Body of pancreas (tissue), 4 donors: ENCODE measurements around the gene NIPSNAP3A. TPM values are rescaled to one million over a fixed set of nuclear protein-coding genes. Genes with fewer than 3 reads are reported as not detected.
A peak's percentile ranks its signal among the peaks of the same experiment; 100 is the strongest.
"Not testable (repeated sequence)": the region's sequence is repeated elsewhere in the genome, so short reads cannot be mapped to it uniquely, and the experiment has no call there.

Experiments used
- ATAC-seq: fragments of 150-250 bp; one replicate; pipeline ENCODE4 v1.9.1; 2016
- DNase-seq, 4 donors: peaks; one replicate each; pipeline ENCODE4 v3.0.0-alpha.2; 2019
- H3K27ac ChIP-seq, 4 donors: fragments of 200-600 bp; sonication (generic); 1 replicate in 3 of 4; 2 replicates in 1 of 4; pipeline versions ENCODE4 v1.5.1 to v1.6.1; 2016 to 2019; ENCODE audit warnings: mild to moderate bottlenecking in 1 of 4, mixed read lengths in 1 of 4, moderate library complexity in 1 of 4
- H3K27me3 ChIP-seq, 2 donors: fragments of 200-600 bp; sonication (generic); one replicate each; pipeline ENCODE4 v1.6.0; 2016; ENCODE audit warnings: mild to moderate bottlenecking in 1 of 2
- H3K36me3 ChIP-seq, 2 donors: fragments of 200-600 bp; sonication (generic); replicated peaks in 1 of 2; 2 replicates each; pipeline ENCODE4 v1.5.1; 2016; ENCODE audit warnings: low read depth in 2 of 2; ENCODE audit not compliant: insufficient read depth in 1 of 2
- H3K4me1 ChIP-seq: fragments of 200-600 bp; sonication (generic); one replicate; pipeline ENCODE4 v1.6.0; 2016
- H3K4me3 ChIP-seq, 2 donors: fragments of 200-600 bp; sonication (generic); 1 replicate in 1 of 2; 2 replicates in 1 of 2; pipeline ENCODE4 v1.5.1; 2016 to 2019
- H3K9me3 ChIP-seq, 3 donors: fragments of 200-600 bp; sonication (generic); 1 replicate in 2 of 3; 2 replicates in 1 of 3; pipeline ENCODE4 v1.5.1; 2016
- POLR2A ChIP-seq, 3 donors: fragments of 450-650 bp; IDR thresholded peaks; one replicate each; pipeline ENCODE4 v1.6.1; 2016; ENCODE audit warnings: antibody characterized with exemption in 3 of 3, mild to moderate bottlenecking in 2 of 3
- WGBS, 2 donors: methylation state at CpG; one replicate each; pipeline ENCODE4 v1.1.5; 2017; 5-methylcytosine and 5-hydroxymethylcytosine counted together
- intact Hi-C: fragments of 100-400 bp; cut with DNase I; formaldehyde crosslinking; loops from one replicate; pipeline ENCODE4 v1.15.1; 2023
- total RNA-seq, 2 donors: library from RNA; depleted of rRNA; stranded (reverse); fragments of >200 nt; gene quantifications; one replicate each; pipeline ENCODE4 v1.1.0, GENCODE V29; 2016
- TF ChIP-seq, protein P1 (sequence below), 7 experiments: fragments of 450-650 bp in 4 of 7; fragments of 200-600 bp in 3 of 7; sonication (generic) in 3 of 7; IDR thresholded peaks; one replicate each; pipeline ENCODE4 v1.5.1; 2016 to 2019; ENCODE audit warnings: antibody characterized with exemption in 7 of 7

NIPSNAP3A gene
- total RNA-seq, 2 donors from 2014 or later = 12.5 to 15.2 TPM

DNA sequence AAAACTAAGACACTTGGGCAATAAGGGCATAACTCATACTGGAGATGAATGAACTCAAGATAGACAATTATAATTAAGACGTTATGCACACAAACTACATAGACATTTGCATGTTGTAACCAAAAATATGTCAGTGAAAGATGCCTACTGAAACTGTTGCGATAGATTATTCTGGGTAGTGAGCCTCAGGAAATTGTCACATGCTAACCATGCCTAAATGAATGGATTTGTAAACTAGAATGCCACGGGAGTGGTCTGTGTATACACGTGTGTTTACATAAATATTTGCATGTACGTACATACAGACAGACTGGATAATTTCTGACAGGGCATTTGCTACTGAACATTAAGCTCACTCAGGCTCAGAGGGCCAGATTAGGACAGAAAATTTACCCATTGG, 17.7 kb downstream of the NIPSNAP3A start:
- ATAC-seq = no peak
- intact Hi-C loops = no loop called here
- Histone ChIP-seq H3K36me3 (no peaks in the 10 kb centered on the region), H3K27me3 (no peaks in the 10 kb centered on the region), H3K4me1 (peaks cover 11% of the 10 kb centered on the region), H3K9me3 (no peaks in the 10 kb centered on the region), H3K27ac (no peak overlapping the region), H3K4me3 (no peak overlapping the region)
- no peak for TF ChIP-seq POLR2A (IDR thresholded peaks at IDR 0.05)
- TF ChIP-seq, protein P1, sequence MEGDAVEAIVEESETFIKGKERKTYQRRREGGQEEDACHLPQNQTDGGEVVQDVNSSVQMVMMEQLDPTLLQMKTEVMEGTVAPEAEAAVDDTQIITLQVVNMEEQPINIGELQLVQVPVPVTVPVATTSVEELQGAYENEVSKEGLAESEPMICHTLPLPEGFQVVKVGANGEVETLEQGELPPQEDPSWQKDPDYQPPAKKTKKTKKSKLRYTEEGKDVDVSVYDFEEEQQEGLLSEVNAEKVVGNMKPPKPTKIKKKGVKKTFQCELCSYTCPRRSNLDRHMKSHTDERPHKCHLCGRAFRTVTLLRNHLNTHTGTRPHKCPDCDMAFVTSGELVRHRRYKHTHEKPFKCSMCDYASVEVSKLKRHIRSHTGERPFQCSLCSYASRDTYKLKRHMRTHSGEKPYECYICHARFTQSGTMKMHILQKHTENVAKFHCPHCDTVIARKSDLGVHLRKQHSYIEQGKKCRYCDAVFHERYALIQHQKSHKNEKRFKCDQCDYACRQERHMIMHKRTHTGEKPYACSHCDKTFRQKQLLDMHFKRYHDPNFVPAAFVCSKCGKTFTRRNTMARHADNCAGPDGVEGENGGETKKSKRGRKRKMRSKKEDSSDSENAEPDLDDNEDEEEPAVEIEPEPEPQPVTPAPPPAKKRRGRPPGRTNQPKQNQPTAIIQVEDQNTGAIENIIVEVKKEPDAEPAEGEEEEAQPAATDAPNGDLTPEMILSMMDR (IDR thresholded peaks at IDR 0.05) = no peak
- WGBS, 2 donors = 27 to 48% methylated on average over 5 of the region's 5 CpGs
- DNase-seq = no peak

DNA sequence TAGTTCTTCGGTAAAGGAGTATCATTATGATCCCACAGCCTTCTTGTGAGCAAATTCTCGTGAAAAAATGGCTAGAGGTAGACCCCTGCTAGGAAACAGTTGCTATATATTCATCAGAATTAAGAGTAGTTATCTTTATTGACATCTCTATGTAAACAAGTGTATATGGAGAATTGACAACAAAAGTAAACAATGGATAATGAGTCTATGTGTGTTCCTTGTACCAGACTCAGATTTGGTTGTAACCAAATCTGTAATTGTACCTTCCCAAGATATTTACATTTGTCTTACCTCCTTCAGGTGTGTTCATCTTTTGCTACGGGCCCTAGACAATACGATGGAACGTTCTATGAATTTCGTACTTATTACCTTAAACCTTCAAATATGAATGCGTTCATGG, 18.5 kb downstream of the NIPSNAP3A start:
- intact Hi-C loops = no loop called here
- Histone ChIP-seq H3K9me3 (no peaks in the 10 kb centered on the region), H3K4me1 (peaks cover 11% of the 10 kb centered on the region), H3K27ac (no peak overlapping the region), H3K27me3 (no peaks in the 10 kb centered on the region), H3K36me3 (no peaks in the 10 kb centered on the region), H3K4me3 (no peak overlapping the region)
- WGBS, 2 donors = 86 to 89% methylated on average over 7 of the region's 7 CpGs
- TF ChIP-seq, protein P1 (IDR thresholded peaks at IDR 0.05) = no peak
- no peak for TF ChIP-seq POLR2A (IDR thresholded peaks at IDR 0.05)
- no peak for ATAC-seq
- DNase-seq = no peak

DNA sequence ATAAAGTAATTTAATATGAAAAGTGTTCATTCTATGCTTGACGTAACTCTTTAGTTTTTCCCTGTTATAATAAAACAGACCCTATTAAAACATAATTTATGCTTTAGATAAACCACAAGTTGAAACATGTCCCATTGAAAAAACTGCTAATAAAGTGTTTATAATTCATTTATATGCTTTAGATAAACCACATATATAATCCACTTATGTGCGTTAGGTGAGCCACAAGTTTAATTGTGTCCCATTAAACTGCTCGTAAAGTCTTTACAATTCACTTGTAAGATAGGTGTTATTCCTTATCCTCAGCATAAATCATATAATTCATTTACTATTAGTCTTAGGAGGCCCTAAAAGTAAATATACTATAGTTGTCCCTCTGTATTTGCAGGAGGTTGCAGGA, 20.0 kb downstream of the NIPSNAP3A start:
- intact Hi-C loops = no loop called here
- peaks cover 11% of the 10 kb centered on the region for H3K4me1 ChIP-seq
- no peaks in the 10 kb centered on the region for H3K9me3 ChIP-seq
- ATAC-seq = no peak
- DNase-seq = no peak
- 95 to 100% methylated on average over 3 of the region's 3 CpGs for WGBS, 2 donors
- no peaks in the 10 kb centered on the region for H3K27me3 ChIP-seq
- no peaks in the 10 kb centered on the region for H3K36me3 ChIP-seq
- TF ChIP-seq, protein P1 (IDR thresholded peaks at IDR 0.05) = no peak
- TF ChIP-seq POLR2A (IDR thresholded peaks at IDR 0.05) = no peak
- no peak overlapping the region for H3K27ac ChIP-seq
- H3K4me3 ChIP-seq = no peak overlapping the region

DNA sequence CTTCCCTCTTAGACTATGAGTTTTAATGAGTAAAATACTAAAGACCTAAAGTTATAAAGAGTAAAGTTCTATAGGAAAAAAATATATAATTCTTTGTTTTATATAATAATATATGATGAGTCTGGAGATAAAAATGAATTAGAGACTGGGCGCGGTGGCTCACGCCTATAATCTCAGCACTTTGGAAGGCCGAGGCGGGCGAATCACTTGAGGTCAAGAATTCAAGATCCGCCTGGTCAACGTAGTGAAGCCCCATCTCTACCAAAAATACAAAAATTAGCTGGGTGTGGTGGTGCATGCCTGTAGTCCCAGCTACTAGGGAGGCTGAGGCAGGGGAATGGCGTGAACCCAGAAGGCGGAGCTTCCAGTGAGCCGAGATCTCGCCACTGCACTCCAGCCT, 21.5 kb downstream of the NIPSNAP3A start:
- DNase-seq, H3K27ac ChIP-seq, H3K4me3 ChIP-seq, H3K36me3 ChIP-seq, ATAC-seq, H3K27me3 ChIP-seq, intact Hi-C loops, H3K9me3 ChIP-seq: not testable (repeated sequence)
- 96 to 97% methylated on average over 12 of the region's 12 CpGs for WGBS, 2 donors
- peaks cover 11% of the 10 kb centered on the region for H3K4me1 ChIP-seq

DNA sequence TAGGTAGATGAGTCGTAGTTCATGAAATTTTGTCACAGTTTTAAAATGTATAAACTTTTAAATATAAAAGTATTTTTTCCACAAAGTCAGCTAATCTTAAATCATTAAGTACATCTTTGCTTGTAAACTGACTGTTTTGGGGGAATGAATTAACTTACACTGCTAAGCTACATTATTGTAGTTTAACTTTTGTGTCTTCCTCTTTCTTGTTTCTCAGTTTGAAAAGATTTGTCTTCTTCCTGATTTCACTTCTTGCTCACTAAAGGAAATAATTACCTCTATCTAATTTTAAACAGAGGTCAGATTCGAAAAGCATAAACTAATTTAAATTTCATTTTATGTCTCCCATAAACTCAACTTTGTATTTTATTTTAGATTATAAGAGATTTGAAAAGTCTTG, 22.2 kb downstream of the NIPSNAP3A start:
- 79 to 83% methylated on average over 2 of the region's 2 CpGs for WGBS, 2 donors

More for the DNA sequence above, 22.2 kb downstream of the NIPSNAP3A start:
- no peak for DNase-seq
- no peaks in the 10 kb centered on the region for H3K36me3 ChIP-seq
- H3K27ac ChIP-seq = peak overlapping the region in 1 of 4 donors; percentile 25
- H3K4me3 ChIP-seq = no peak overlapping the region
- no peaks in the 10 kb centered on the region for H3K27me3 ChIP-seq
- H3K9me3 ChIP-seq = no peaks in the 10 kb centered on the region
- intact Hi-C loops = no loop called here
- peaks cover 11% of the 10 kb centered on the region for H3K4me1 ChIP-seq
- no peak for TF ChIP-seq POLR2A (IDR thresholded peaks at IDR 0.05)
- TF ChIP-seq, protein P1 (IDR thresholded peaks at IDR 0.05) = no peak
- ATAC-seq = no peak
